ENCODE data around the gene WDR18. TPM values are rescaled to one million over a fixed set of nuclear protein-coding genes. Genes with fewer than 3 reads are reported as not detected.

The WDR18 gene
- total RNA-seq, 1 experiment from 2014 or later = 124 TPM

GRCh38 chr19:1013218-1013617 lies 29.1 kb downstream of the WDR18 start:
- Histone ChIP-seq H3K27me3 (ENCODE audit: insufficient read depth, low read length) (no peaks in the 10 kb centered on the region), H3K9me3 (ENCODE audit: control insufficient read depth in 1 of 2, insufficient read depth in 1 of 2, low read depth in 1 of 2, low read length in 2 of 2) (no peaks in the 10 kb centered on the region), H4K20me1 (ENCODE audit: insufficient read depth) (no peaks in the 10 kb centered on the region; the same call in 1 of the 2 replicates), H3K27ac (ENCODE audit: low read depth, low read length) (no peak overlapping the region), H3K9ac (ENCODE audit: low read length) (no peak overlapping the region), H3K4me3 (replicated peaks in 1 of 2; ENCODE audit: low read depth in 1 of 2, low read length in 2 of 2) (no peak overlapping the region), H3K36me3 (ENCODE audit: control insufficient read depth in 1 of 2, insufficient read depth in 2 of 2, low read length in 2 of 2) (peaks cover 4 to 6% of the 10 kb centered on the region in 2 experiments; a peak in 2 of 4 replicates), H3K79me2 (ENCODE audit: insufficient read depth, low read length) (peaks cover 53% of the 10 kb centered on the region), H3K4me2 (ENCODE audit: low read length) (no peak overlapping the region), H3K9me2 (ENCODE audit: insufficient read depth) (no peaks in the 10 kb centered on the region), H2AFZ (ENCODE audit: low read depth, low read length, poor library complexity, severe bottlenecking) (no peak overlapping the region), H3K4me1 (ENCODE audit: control insufficient read depth in 1 of 2, insufficient read depth in 2 of 2, low read length in 2 of 2) (peaks cover 16 to 18% of the 10 kb centered on the region in 2 experiments)
- no peak for TF ChIP-seq EGR1 (IDR thresholded peaks at IDR 0.05; ENCODE audit: low read depth)
- TF ChIP-seq ZBTB33 (IDR thresholded peaks at IDR 0.05; ENCODE audit: extremely low read depth, insufficient replicate concordance, low read length) = no peak
- no peak for TF ChIP-seq FOSL1 (IDR thresholded peaks at IDR 0.05; ENCODE audit: low read depth)
- no peak for TF ChIP-seq TCF7L2 (IDR thresholded peaks at IDR 0.05; ENCODE audit: borderline replicate concordance, extremely low read depth, insufficient read depth, insufficient read length)
- no peak for TF ChIP-seq CEBPB (IDR thresholded peaks at IDR 0.05; ENCODE audit: low read depth)
- TF ChIP-seq EZH2 (IDR thresholded peaks at IDR 0.05) = no peak
- no peak for TF ChIP-seq CTCF (IDR thresholded peaks at IDR 0.05 in 2 of 3, conservative IDR thresholded peaks at IDR 0.05 in 1 of 3; ENCODE audit: borderline replicate concordance in 1 of 3, insufficient read depth in 1 of 3, low read depth in 2 of 3, low read length in 2 of 3)
- no peak for TF ChIP-seq EZH2phosphoT487 (IDR thresholded peaks at IDR 0.05; ENCODE audit: borderline replicate concordance)
- TF ChIP-seq ATF3 (IDR thresholded peaks at IDR 0.05) = no peak
- no peak for TF ChIP-seq ZFX (IDR thresholded peaks at IDR 0.05)
- TF ChIP-seq SIN3A (IDR thresholded peaks at IDR 0.05; ENCODE audit: low read depth) = no peak
- TF ChIP-seq YY1 (IDR thresholded peaks at IDR 0.05; ENCODE audit: extremely low read depth, insufficient replicate concordance, low read depth, low read length) = no peak
- CTCF ChIA-PET = no interaction called here
- BruUV-seq (replicated peaks) = no TSS peak
- DNase-seq (ENCODE audit: low read depth, low spot score) (no peak), ATAC-seq (no peak)
- RAD21 ChIA-PET (ENCODE audit: low non-redundant PET in 1 of 2, low total read pairs in 2 of 2, uncharacterized antibody in 2 of 2, unreplicated experiment in 2 of 2) = no interaction called here
- POLR2A ChIA-PET = no interaction called here
- intact Hi-C loops (cut with micrococcal nuclease) = no loop called here

Measured in HCT116 (cell line).